ENCODE data around the gene GZF1. TPM values are rescaled to one million over a fixed set of nuclear protein-coding genes. Genes with fewer than 3 reads are reported as not detected.

Gene GZF1
- total and polyA plus RNA-seq, 4 donors: 5.3 to 17.8 (median 14.6) TPM

DNA sequence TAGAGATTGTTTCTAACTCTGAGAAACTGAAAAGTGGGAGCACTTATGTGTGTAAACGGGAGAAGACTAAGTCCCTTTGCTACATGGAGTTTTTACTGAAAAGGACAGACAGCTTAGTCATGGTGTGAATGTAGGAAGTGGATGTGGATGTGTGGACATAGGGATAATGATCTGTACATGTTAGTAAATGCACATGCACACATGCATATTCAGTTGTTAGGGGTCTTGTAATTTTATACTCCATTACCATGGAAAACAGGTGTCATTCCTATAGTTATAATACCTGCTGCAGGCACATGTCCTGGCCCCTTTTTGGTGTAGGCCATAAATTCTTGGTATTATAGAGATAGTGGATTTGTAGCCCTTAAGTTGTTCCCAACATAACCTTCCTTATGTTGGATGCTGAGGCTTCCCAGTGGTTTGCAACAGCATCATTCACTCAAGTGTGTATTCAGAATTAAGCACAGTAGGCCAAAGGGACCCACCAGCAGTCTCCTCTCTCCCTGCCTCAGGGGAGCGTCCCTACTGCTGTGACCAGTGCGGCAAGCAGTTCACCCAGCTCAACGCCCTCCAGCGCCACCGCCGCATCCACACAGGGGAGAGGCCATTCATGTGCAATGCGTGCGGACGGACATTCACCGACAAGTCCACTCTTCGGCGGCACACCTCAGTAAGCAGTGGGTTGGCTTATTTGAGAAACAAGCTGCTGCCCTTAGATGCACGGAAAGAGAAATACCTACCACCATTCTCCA lies 7.3 kb downstream of the GZF1 start:
- no peak overlapping the region for H3K27ac ChIP-seq (ENCODE audit: low read depth in 1 of 2, low read length in 1 of 2)
- no peak overlapping the region for H3K4me3 ChIP-seq
- H3K9me3 ChIP-seq (ENCODE audit: control insufficient read depth in 4 of 4, insufficient read depth in 3 of 4, low read length in 3 of 4): no peaks in the 10 kb centered on the region
- TF ChIP-seq, protein P1, sequence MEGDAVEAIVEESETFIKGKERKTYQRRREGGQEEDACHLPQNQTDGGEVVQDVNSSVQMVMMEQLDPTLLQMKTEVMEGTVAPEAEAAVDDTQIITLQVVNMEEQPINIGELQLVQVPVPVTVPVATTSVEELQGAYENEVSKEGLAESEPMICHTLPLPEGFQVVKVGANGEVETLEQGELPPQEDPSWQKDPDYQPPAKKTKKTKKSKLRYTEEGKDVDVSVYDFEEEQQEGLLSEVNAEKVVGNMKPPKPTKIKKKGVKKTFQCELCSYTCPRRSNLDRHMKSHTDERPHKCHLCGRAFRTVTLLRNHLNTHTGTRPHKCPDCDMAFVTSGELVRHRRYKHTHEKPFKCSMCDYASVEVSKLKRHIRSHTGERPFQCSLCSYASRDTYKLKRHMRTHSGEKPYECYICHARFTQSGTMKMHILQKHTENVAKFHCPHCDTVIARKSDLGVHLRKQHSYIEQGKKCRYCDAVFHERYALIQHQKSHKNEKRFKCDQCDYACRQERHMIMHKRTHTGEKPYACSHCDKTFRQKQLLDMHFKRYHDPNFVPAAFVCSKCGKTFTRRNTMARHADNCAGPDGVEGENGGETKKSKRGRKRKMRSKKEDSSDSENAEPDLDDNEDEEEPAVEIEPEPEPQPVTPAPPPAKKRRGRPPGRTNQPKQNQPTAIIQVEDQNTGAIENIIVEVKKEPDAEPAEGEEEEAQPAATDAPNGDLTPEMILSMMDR (IDR thresholded peaks at IDR 0.05; ENCODE audit: control extremely low read depth, extremely low read depth): no peak
- DNase-seq: no peak
- no peak overlapping the region for H3K9ac ChIP-seq (ENCODE audit: insufficient read depth in 1 of 2, low read length in 2 of 2)
- no peaks in the 10 kb centered on the region for H3K27me3 ChIP-seq (ENCODE audit: control insufficient read depth in 3 of 3, insufficient read depth in 3 of 3, low read length in 2 of 3)
- 94 to 96% methylated on average over 14 of the region's 14 CpGs for WGBS, 2 donors
- H3K36me3 ChIP-seq (ENCODE audit: control insufficient read depth in 4 of 4, insufficient read depth in 4 of 4, low read length in 4 of 4): peaks cover 30 to 38% (median 32%) of the 10 kb centered on the region in 4 donors
- peaks cover 0 to 13% (median 4%) of the 10 kb centered on the region in 5 donors for H3K4me1 ChIP-seq (ENCODE audit: control insufficient read depth in 5 of 5, insufficient read depth in 5 of 5, low read length in 5 of 5)
- ATAC-seq (ENCODE audit: insufficient read depth, low FRiP score): no peak

- Histone ChIP-seq H3K9ac (ENCODE audit: insufficient read depth in 1 of 2, low read length in 2 of 2) (no peak overlapping the region), H3K4me3 (no peak overlapping the region), H3K36me3 (ENCODE audit: control insufficient read depth in 4 of 4, insufficient read depth in 4 of 4, low read length in 4 of 4) (peaks cover 26 to 34% (median 30%) of the 10 kb centered on the region in 4 donors), H3K9me3 (ENCODE audit: control insufficient read depth in 4 of 4, insufficient read depth in 3 of 4, low read length in 3 of 4) (no peaks in the 10 kb centered on the region), H3K27ac (ENCODE audit: low read depth in 1 of 2, low read length in 1 of 2) (no peak overlapping the region), H3K27me3 (ENCODE audit: control insufficient read depth in 3 of 3, insufficient read depth in 3 of 3, low read length in 2 of 3) (no peaks in the 10 kb centered on the region), H3K4me1 (ENCODE audit: control insufficient read depth in 5 of 5, insufficient read depth in 5 of 5, low read length in 5 of 5) (peaks cover 0 to 10% (median 4%) of the 10 kb centered on the region in 5 donors)
- TF ChIP-seq, protein P1 (IDR thresholded peaks at IDR 0.05; ENCODE audit: control extremely low read depth, extremely low read depth): no peak
- no peak for DNase-seq
- ATAC-seq (ENCODE audit: insufficient read depth, low FRiP score): no peak
- 95% methylated on average over 5 of the region's 5 CpGs for WGBS, 2 donors
These were observed 8.3 kb downstream of the GZF1 start for GRCh38 chr20:23370274-23370673.

GRCh38 chr20:23370873-23371272 lies 8.9 kb downstream of the GZF1 start:
- peaks cover 0 to 2% (median 0%) of the 10 kb centered on the region in 4 donors for H3K9me3 ChIP-seq (ENCODE audit: control insufficient read depth in 4 of 4, insufficient read depth in 3 of 4, low read length in 3 of 4)
- no peak overlapping the region for H3K4me3 ChIP-seq
- 78 to 95% methylated on average over 3 of the region's 3 CpGs for WGBS, 2 donors
- peaks cover 28 to 36% (median 30%) of the 10 kb centered on the region in 4 donors for H3K36me3 ChIP-seq (ENCODE audit: control insufficient read depth in 4 of 4, insufficient read depth in 4 of 4, low read length in 4 of 4)
- H3K27me3 ChIP-seq (ENCODE audit: control insufficient read depth in 3 of 3, insufficient read depth in 3 of 3, low read length in 2 of 3): no peaks in the 10 kb centered on the region
- DNase-seq (no peak), ATAC-seq (ENCODE audit: insufficient read depth, low FRiP score) (no peak)
- no peak overlapping the region for H3K9ac ChIP-seq (ENCODE audit: insufficient read depth in 1 of 2, low read length in 2 of 2)
- no peak overlapping the region for H3K27ac ChIP-seq (ENCODE audit: low read depth in 1 of 2, low read length in 1 of 2)
- H3K4me1 ChIP-seq (ENCODE audit: control insufficient read depth in 5 of 5, insufficient read depth in 5 of 5, low read length in 5 of 5): peaks cover 0 to 10% (median 3%) of the 10 kb centered on the region in 5 donors
- TF ChIP-seq, protein P1 (IDR thresholded peaks at IDR 0.05; ENCODE audit: control extremely low read depth, extremely low read depth): no peak

Measured in lung (tissue), 12 donors.